ENCODE measurements around the gene ZG16.

ZG16 gene

GRCh38 chr16:29831490-29831889 lies 53.4 kb downstream of the ZG16 start:
- no peak for DNase-seq
